Measurements from ENCODE around the gene CAPRIN1.
"Not testable (repeated sequence)": the region's sequence is repeated elsewhere in the genome, so short reads cannot be mapped to it uniquely, and the experiment has no call there.

The CAPRIN1 gene

DNA sequence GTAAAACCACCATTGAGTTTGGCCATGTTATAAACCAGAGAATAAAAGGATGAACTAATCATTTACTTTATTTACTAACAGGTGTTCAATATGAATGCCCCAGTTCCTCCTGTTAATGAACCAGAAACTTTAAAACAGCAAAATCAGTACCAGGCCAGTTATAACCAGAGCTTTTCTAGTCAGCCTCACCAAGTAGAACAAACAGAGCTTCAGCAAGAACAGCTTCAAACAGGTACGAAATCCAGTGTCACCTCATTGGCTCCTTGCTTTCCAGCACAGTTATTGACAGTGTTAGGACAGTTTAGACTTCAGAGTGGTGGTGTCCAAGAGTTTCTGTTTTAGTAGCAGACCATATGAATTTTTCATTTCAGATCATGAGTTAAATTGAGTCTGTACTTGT is 40.3 kb downstream of the CAPRIN1 start:
- H3K4me3 ChIP-seq (replicated peaks; ENCODE audit: insufficient read depth, low read length): no peak overlapping the region
- DNase-seq (ENCODE audit: low read depth in 1 of 2, low spot score in 1 of 2): no peak
- no peaks in the 10 kb centered on the region for H3K27me3 ChIP-seq (ENCODE audit: insufficient read depth, poor library complexity, severe bottlenecking)
- H3K27ac ChIP-seq (replicated peaks): no peak overlapping the region
- TF ChIP-seq SPI1 (IDR thresholded peaks at IDR 0.05; ENCODE audit: borderline replicate concordance, low read depth): no peak
- TF ChIP-seq, protein P1, sequence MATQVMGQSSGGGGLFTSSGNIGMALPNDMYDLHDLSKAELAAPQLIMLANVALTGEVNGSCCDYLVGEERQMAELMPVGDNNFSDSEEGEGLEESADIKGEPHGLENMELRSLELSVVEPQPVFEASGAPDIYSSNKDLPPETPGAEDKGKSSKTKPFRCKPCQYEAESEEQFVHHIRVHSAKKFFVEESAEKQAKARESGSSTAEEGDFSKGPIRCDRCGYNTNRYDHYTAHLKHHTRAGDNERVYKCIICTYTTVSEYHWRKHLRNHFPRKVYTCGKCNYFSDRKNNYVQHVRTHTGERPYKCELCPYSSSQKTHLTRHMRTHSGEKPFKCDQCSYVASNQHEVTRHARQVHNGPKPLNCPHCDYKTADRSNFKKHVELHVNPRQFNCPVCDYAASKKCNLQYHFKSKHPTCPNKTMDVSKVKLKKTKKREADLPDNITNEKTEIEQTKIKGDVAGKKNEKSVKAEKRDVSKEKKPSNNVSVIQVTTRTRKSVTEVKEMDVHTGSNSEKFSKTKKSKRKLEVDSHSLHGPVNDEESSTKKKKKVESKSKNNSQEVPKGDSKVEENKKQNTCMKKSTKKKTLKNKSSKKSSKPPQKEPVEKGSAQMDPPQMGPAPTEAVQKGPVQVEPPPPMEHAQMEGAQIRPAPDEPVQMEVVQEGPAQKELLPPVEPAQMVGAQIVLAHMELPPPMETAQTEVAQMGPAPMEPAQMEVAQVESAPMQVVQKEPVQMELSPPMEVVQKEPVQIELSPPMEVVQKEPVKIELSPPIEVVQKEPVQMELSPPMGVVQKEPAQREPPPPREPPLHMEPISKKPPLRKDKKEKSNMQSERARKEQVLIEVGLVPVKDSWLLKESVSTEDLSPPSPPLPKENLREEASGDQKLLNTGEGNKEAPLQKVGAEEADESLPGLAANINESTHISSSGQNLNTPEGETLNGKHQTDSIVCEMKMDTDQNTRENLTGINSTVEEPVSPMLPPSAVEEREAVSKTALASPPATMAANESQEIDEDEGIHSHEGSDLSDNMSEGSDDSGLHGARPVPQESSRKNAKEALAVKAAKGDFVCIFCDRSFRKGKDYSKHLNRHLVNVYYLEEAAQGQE (IDR thresholded peaks at IDR 0.05; ENCODE audit: insufficient replicate concordance, low read depth): no peak
- TF ChIP-seq, protein P2, sequence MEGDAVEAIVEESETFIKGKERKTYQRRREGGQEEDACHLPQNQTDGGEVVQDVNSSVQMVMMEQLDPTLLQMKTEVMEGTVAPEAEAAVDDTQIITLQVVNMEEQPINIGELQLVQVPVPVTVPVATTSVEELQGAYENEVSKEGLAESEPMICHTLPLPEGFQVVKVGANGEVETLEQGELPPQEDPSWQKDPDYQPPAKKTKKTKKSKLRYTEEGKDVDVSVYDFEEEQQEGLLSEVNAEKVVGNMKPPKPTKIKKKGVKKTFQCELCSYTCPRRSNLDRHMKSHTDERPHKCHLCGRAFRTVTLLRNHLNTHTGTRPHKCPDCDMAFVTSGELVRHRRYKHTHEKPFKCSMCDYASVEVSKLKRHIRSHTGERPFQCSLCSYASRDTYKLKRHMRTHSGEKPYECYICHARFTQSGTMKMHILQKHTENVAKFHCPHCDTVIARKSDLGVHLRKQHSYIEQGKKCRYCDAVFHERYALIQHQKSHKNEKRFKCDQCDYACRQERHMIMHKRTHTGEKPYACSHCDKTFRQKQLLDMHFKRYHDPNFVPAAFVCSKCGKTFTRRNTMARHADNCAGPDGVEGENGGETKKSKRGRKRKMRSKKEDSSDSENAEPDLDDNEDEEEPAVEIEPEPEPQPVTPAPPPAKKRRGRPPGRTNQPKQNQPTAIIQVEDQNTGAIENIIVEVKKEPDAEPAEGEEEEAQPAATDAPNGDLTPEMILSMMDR (IDR thresholded peaks at IDR 0.05; ENCODE audit: insufficient read depth, low read length): no peak
- no peak for TF ChIP-seq GABPA (IDR thresholded peaks at IDR 0.05; ENCODE audit: low read depth)
- TF ChIP-seq POLR2AphosphoS5 (IDR thresholded peaks at IDR 0.05; ENCODE audit: low read depth): no peak

DNA sequence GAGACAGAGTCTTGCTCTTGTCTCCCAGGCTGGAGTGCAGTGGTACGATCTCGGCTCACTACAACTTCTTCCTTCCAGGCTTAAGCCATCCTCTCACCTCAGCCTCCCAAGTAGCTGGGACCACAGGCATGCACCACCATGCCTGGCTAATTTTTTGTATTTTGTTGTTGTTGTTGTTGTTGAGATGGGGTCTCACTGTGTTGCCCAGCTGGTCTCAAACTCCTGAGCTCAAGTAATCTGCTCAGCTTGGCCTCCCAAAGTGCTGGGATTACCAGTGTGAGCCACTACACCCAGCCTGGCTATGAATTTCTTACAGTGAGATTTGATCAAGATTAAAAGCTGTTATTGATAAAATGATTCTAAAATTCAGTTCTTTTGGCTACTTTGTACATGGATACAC is 43.4 kb downstream of the CAPRIN1 start:
- not testable (repeated sequence) for H3K27me3 ChIP-seq (ENCODE audit: insufficient read depth, poor library complexity, severe bottlenecking); DNase-seq (ENCODE audit: low read depth in 1 of 2, low spot score in 1 of 2); H3K4me3 ChIP-seq (replicated peaks; ENCODE audit: insufficient read depth, low read length); H3K27ac ChIP-seq (replicated peaks)

DNA sequence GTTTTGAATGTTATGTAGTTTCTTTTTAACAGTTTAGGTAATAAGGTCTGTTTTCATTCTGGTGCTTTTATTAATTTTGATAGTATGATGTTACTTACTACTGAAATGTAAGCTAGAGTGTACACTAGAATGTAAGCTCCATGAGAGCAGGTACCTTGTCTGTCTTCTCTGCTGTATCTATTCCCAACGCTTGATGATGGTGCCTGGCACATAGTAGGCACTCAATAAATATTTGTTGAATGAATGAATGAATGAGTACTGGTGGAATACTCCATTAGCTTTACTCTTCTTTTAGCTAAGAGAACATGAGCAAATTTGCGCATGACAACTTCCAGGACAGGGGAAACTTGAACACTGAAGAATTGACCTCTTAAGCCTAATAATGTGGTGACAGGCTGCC is 47.3 kb downstream of the CAPRIN1 start:
- TF ChIP-seq GABPA (IDR thresholded peaks at IDR 0.05; ENCODE audit: low read depth) (no peak), SPI1 (IDR thresholded peaks at IDR 0.05; ENCODE audit: borderline replicate concordance, low read depth) (no peak), POLR2AphosphoS5 (IDR thresholded peaks at IDR 0.05; ENCODE audit: low read depth) (no peak)
- TF ChIP-seq, protein P2 (IDR thresholded peaks at IDR 0.05; ENCODE audit: insufficient read depth, low read length): no peak
- DNase-seq (ENCODE audit: low read depth in 1 of 2, low spot score in 1 of 2): no peak
- Histone ChIP-seq H3K4me3 (replicated peaks; ENCODE audit: insufficient read depth, low read length) (no peak overlapping the region), H3K27me3 (ENCODE audit: insufficient read depth, poor library complexity, severe bottlenecking) (no peaks in the 10 kb centered on the region), H3K27ac (replicated peaks) (no peak overlapping the region)

DNA sequence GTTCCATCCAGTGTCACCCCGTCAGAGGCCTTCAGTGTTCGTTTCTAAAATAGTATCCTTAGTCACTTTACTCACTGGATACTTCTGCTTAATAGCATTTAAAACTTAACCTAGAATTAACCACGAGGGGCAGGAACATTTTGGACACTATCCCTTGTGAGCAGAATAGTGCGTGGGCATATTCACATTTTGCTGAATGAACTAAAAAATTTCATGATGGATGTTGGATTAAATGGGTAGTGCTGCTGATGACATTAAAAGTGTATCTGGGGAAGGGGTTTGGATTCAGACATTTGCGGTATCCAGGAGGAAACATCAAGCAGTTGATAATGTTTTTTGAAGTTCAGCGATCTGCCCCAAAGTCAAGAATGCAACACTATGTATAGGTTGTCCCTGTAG is 53.1 kb downstream of the CAPRIN1 start:
- TF ChIP-seq GABPA (IDR thresholded peaks at IDR 0.05; ENCODE audit: low read depth): no peak
- no peak for TF ChIP-seq SPI1 (IDR thresholded peaks at IDR 0.05; ENCODE audit: borderline replicate concordance, low read depth)
- TF ChIP-seq, protein P2 (IDR thresholded peaks at IDR 0.05; ENCODE audit: insufficient read depth, low read length): no peak
- peak in 1 of 2 experiments; percentile 35 for DNase-seq (ENCODE audit: low read depth in 1 of 2, low spot score in 1 of 2)
- H3K27ac ChIP-seq (replicated peaks): peak overlapping the region; percentile 82
- no peaks in the 10 kb centered on the region for H3K27me3 ChIP-seq (ENCODE audit: insufficient read depth, poor library complexity, severe bottlenecking)
- peak overlapping the region; percentile 99 for H3K4me3 ChIP-seq (replicated peaks; ENCODE audit: insufficient read depth, low read length)

DNA sequence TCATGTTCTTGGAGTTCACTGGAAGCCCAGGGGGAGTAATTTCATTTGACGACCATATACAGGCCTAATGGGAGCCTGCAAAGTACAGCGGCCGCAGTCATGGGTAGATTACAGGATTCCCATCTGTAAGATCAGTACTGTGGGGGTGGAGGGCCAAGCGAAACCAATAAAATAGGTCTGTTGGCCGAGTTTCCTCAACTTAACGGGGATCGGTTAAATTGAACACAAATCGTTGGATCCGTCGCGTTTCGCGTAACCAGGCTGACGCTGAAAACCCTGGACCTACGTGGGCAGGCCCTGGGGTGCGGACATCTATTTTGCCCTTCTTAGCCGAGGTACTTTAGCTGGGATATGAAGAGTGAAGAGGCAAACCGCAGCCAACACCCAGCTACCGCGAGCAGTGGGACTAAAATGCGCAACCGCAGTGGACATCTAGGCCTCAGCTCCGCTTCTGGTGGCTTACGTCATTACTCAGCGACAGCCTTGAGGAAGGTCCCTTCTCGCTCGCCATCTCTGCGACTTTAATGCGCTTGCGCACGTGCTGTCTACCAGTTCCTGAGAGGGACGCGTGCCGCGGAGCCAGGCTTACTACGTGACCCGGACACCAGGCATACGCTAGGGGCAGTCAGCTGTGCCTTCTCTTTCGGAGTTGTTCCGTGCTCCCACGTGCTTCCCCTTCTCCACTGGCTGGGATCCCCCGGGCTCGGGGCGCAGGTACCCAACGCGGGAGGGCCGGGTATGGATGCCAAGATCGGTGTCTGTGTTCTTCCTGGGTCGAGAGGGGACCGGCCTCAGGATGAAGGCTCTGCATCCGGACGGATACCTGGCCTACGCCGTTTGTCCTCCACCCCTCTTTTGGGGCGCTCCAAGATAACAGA is 53.8 kb downstream of the CAPRIN1 start, which contains the start of gene NAT10:
Gene NAT10 (plus strand): TSS at position 551 of the 878 bp plus-strand sequence. CDS start 2,597 bp downstream, outside the sequence.
- TF ChIP-seq POLR2AphosphoS5 (IDR thresholded peaks at IDR 0.05; ENCODE audit: low read depth) (peak; percentile 89), GABPA (IDR thresholded peaks at IDR 0.05; ENCODE audit: low read depth) (no peak)
- Histone ChIP-seq H3K4me3 (replicated peaks; ENCODE audit: insufficient read depth, low read length) (peak within 1 kb of the TSS; percentile 99), H3K27ac (replicated peaks) (peak within 1 kb of the TSS; percentile 82), H3K27me3 (ENCODE audit: insufficient read depth, poor library complexity, severe bottlenecking) (no peaks in the 10 kb centered on the region)
- peak; percentile 99 to 100 for DNase-seq (ENCODE audit: low read depth in 1 of 2, low spot score in 1 of 2)

Measured in HL-60 (cell line).